PC-3 (cell line): ENCODE results near the gene ACP6.

Experiments
- EZH2 ChIP-seq: fragments of 300-600 bp; sonication (generic); IDR thresholded peaks from one replicate; pipeline ENCODE4 v1.6.1; 2017; ENCODE audit warnings: antibody characterized with exemption, mild to moderate bottlenecking, low read length; ENCODE audit not compliant: unreplicated experiment
- EZH2phosphoT487 ChIP-seq: fragments of 300-600 bp; sonication (generic); IDR thresholded peaks from 2 replicates; pipeline ENCODE4 v1.6.1; 2018; ENCODE audit warnings: mild to moderate bottlenecking, antibody characterized with exemption, low read length, borderline replicate concordance
- TF ChIP-seq, protein P1 (sequence below): fragments of 300-600 bp; sonication (generic); conservative IDR thresholded peaks from 2 replicates; pipeline ENCODE4 v1.5.1; 2017; ENCODE audit warnings: antibody characterized with exemption, low read depth, mild to moderate bottlenecking, low read length

DNA sequence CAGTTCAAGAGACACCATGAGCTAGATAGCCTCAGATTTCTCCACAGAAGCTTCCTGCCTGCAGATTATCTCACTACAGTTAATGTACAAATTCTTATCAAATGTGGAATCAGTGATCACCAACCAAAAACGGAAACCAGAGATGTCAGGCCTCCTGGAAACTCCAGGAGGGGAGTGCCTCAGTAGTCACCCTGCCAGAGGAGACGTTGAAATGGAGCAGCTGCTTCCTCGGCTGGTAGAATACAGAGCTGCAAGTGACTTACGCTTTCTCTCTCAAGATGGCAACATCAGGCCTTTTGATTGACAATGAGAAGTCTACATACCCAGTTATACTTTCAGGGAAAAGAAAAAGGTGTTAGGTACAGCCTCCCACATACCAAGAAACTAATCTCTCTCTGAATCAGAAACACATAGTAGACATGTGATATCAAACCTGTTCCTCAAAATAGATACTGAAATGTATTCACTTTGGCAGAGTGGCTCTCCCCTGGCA, 52.2 kb downstream of the ACP6 start:
- TF ChIP-seq, protein P1, sequence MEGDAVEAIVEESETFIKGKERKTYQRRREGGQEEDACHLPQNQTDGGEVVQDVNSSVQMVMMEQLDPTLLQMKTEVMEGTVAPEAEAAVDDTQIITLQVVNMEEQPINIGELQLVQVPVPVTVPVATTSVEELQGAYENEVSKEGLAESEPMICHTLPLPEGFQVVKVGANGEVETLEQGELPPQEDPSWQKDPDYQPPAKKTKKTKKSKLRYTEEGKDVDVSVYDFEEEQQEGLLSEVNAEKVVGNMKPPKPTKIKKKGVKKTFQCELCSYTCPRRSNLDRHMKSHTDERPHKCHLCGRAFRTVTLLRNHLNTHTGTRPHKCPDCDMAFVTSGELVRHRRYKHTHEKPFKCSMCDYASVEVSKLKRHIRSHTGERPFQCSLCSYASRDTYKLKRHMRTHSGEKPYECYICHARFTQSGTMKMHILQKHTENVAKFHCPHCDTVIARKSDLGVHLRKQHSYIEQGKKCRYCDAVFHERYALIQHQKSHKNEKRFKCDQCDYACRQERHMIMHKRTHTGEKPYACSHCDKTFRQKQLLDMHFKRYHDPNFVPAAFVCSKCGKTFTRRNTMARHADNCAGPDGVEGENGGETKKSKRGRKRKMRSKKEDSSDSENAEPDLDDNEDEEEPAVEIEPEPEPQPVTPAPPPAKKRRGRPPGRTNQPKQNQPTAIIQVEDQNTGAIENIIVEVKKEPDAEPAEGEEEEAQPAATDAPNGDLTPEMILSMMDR: no peak
- no peak for TF ChIP-seq EZH2
- TF ChIP-seq EZH2phosphoT487: no peak
